Endometrial microvascular endothelial cells (primary cell): ENCODE measurements around the gene ZSCAN32. TPM values are rescaled to one million over a fixed set of nuclear protein-coding genes. Genes with fewer than 3 reads are reported as not detected.

Experiments used
- in situ Hi-C: cut with HindIII; loops from 2 replicates; pipeline ENCODE4 v1.10.0; 2017; ENCODE audit warnings: low sequenced_read_pairs, low pct_unique_long_range_greater_than_20kb; ENCODE audit errors: inconsistent ontology term
- total RNA-seq: library from RNA; depleted of rRNA; stranded (reverse); fragments of >200 nt; gene quantifications from one replicate; pipeline ENCODE4 v1.2.3, GENCODE V29; 2015; ENCODE audit errors: inconsistent ontology term

The ZSCAN32 gene
- total RNA-seq, 1 donor from 2014 or later = 8.6 TPM

- in situ Hi-C loops = no loop called here
Observed at GRCh38 chr16:3363793-3364192, 37.0 kb downstream of the ZSCAN32 start.

- in situ Hi-C loops = no loop called here
Observed at GRCh38 chr16:3362931-3363330, 37.9 kb downstream of the ZSCAN32 start.

- in situ Hi-C loops = no loop called here
Observed at GRCh38 chr16:3358871-3359270, 41.9 kb downstream of the ZSCAN32 start.

GRCh38 chr16:3356118-3356517 is 44.7 kb downstream of the ZSCAN32 start:
- in situ Hi-C loops = no loop called here

- in situ Hi-C loops = no loop called here
Observed at GRCh38 chr16:3355589-3355988, 45.2 kb downstream of the ZSCAN32 start, which contains the start of gene OR2C1. Gene OR2C1, plus strand, starts transcription at chr16:3355889. Its CDS starts 52 bp downstream, at chr16:3355941.

GRCh38 chr16:3349175-3349574 is 51.6 kb downstream of the ZSCAN32 start:
- in situ Hi-C loops = no loop called here

GRCh38 chr16:3348547-3349167 is 52.1 kb downstream of the ZSCAN32 start:
- in situ Hi-C loops = no loop called here

- in situ Hi-C loops = no loop called here
Observed at GRCh38 chr16:3347586-3347985, 53.2 kb downstream of the ZSCAN32 start.

- in situ Hi-C loops = no loop called here
Observed at GRCh38 chr16:3346041-3346440, 54.8 kb downstream of the ZSCAN32 start.

Other genes starting within 250 kb of the ZSCAN32 start
- gene OR1F1, start 212.8 kb downstream of the ZSCAN32 start, total RNA-seq = not detected
- gene ZNF200, start 165.8 kb downstream of the ZSCAN32 start, total RNA-seq = 9.8 TPM
- not detected for gene MEFV, start 144.4 kb downstream of the ZSCAN32 start, total RNA-seq
- 44.5 TPM for gene ZNF263, start 117.5 kb downstream of the ZSCAN32 start, total RNA-seq
- gene TIGD7, start 95.6 kb downstream of the ZSCAN32 start, total RNA-seq = 0.93 TPM
- 9.4 TPM for gene ZNF75A, start 95.5 kb downstream of the ZSCAN32 start, total RNA-seq
- not detected for gene OR2C1, start 45.1 kb downstream of the ZSCAN32 start, total RNA-seq
- gene ZNF174, start 211 bp upstream of the ZSCAN32 start, total RNA-seq = 10.2 TPM
- 1.7 TPM for gene ZNF597, start 42.5 kb upstream of the ZSCAN32 start, total RNA-seq
- gene NAA60, start 42.7 kb upstream of the ZSCAN32 start, total RNA-seq = 14.8 TPM
- not detected for gene C16orf90, start 94.5 kb upstream of the ZSCAN32 start, total RNA-seq
- gene CLUAP1, start 100.0 kb upstream of the ZSCAN32 start, total RNA-seq = 3.9 TPM
- gene NLRC3, start 176.4 kb upstream of the ZSCAN32 start, total RNA-seq = 5.2 TPM
- gene SLX4, start 210.6 kb upstream of the ZSCAN32 start, total RNA-seq = 9.7 TPM